HEK293T (cell line): ENCODE results near the gene SMTN.

Experiments used
- BHLHE40 ChIP-seq: fragments of 450-650 bp; IDR thresholded peaks from 2 replicates; pipeline ENCODE4 v1.6.1; 2016; ENCODE audit warnings: mild to moderate bottlenecking, moderate library complexity, borderline replicate concordance
- ELF4 ChIP-seq: fragments of 450-650 bp; IDR thresholded peaks from 2 replicates; pipeline ENCODE4 v1.6.1; 2017; ENCODE audit warnings: antibody characterized with exemption
- FOXA1 ChIP-seq: fragments of 450-650 bp; IDR thresholded peaks from 2 replicates; pipeline ENCODE4 v1.6.1; 2016; ENCODE audit warnings: mild to moderate bottlenecking
- FOXK2 ChIP-seq: fragments of 450-650 bp; IDR thresholded peaks from 2 replicates; pipeline ENCODE4 v1.6.1; 2016; ENCODE audit warnings: mild to moderate bottlenecking
- FOXM1 ChIP-seq: fragments of 450-650 bp; IDR thresholded peaks from 2 replicates; pipeline ENCODE4 v1.6.1; 2017; ENCODE audit warnings: mild to moderate bottlenecking, borderline replicate concordance
- HDGF ChIP-seq: fragments of 450-650 bp; IDR thresholded peaks from 2 replicates; pipeline ENCODE4 v1.6.1; 2017; ENCODE audit warnings: antibody characterized with exemption, borderline replicate concordance
- L3MBTL2 ChIP-seq: fragments of 450-650 bp; conservative IDR thresholded peaks from 2 replicates; pipeline ENCODE4 v1.6.1; 2016; ENCODE audit warnings: mild to moderate bottlenecking
- NFRKB ChIP-seq: fragments of 450-650 bp; IDR thresholded peaks from 2 replicates; pipeline ENCODE4 v1.6.1; 2016; ENCODE audit warnings: mild to moderate bottlenecking, moderate library complexity
- PKNOX1 ChIP-seq: fragments of 450-650 bp; IDR thresholded peaks from 2 replicates; pipeline ENCODE4 v1.6.1; 2016
- SP1 ChIP-seq: fragments of 450-650 bp; IDR thresholded peaks from 2 replicates; pipeline ENCODE4 v1.6.1; 2017
- SUZ12 ChIP-seq: fragments of 450-650 bp; IDR thresholded peaks from 2 replicates; pipeline ENCODE4 v1.6.1; 2016; ENCODE audit warnings: mild to moderate bottlenecking
- TARDBP ChIP-seq: fragments of 450-650 bp; IDR thresholded peaks from 2 replicates; pipeline ENCODE4 v1.6.1; 2016

DNA sequence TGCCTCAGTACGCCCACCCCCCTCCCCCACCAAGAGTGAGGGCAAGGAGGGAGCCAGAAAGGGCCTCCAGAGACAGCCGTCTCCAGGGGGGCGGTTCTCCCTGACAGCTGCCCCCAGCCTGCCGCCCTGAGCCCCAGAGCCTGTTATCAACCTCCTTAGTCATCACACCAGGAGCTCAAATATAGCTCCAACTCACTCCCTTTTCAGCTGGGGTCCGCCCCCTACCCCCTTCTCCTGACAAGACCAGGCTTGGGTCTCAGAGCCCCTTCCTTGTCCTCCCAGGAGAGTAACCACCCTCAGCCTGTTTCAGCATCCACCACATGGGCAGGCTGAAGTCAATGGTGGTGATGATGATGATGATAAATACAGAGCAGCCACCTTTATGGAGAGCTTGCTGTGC lies 39.1 kb downstream of the SMTN start:
- TF ChIP-seq SP1 (no peak), FOXM1 (no peak), ELF4 (no peak), L3MBTL2 (no peak), NFRKB (no peak), FOXK2 (no peak), SUZ12 (no peak), FOXA1 (no peak), HDGF (no peak), TARDBP (no peak), PKNOX1 (no peak), BHLHE40 (no peak)
